ENCODE data around the gene OTOF. TPM values are rescaled to one million over a fixed set of nuclear protein-coding genes. Genes with fewer than 3 reads are reported as not detected.

Gene OTOF
- total and polyA plus RNA-seq, 2 of the 4 experiments (the other 2 are of a cell fraction), result 0.03 TPM; not detected in 1

- H3K9me1 ChIP-seq (ENCODE audit: insufficient read depth, low read length), result no peaks in the 10 kb centered on the region
- H3K9me3 ChIP-seq (ENCODE audit: control insufficient read depth, insufficient read depth, low read length), result no peaks in the 10 kb centered on the region
- H3K18ac ChIP-seq (ENCODE audit: low read depth, low read length), result no peak overlapping the region
- H4K20me1 ChIP-seq (ENCODE audit: insufficient read depth, low read length), result no peaks in the 10 kb centered on the region
- no peak overlapping the region for H2AFZ ChIP-seq (replicated peaks; ENCODE audit: low read length, poor library complexity)
- no peak overlapping the region for H3K4me2 ChIP-seq (ENCODE audit: low read depth, low read length)
- no peak overlapping the region for H2BK120ac ChIP-seq (ENCODE audit: low read depth, low read length)
- H3K27me3 ChIP-seq (ENCODE audit: control insufficient read depth, insufficient read depth, low read length), result peaks cover 17% of the 10 kb centered on the region
- TF ChIP-seq MAFK (IDR thresholded peaks at IDR 0.05; ENCODE audit: low read depth, low read length) (no peak), RCOR1 (IDR thresholded peaks at IDR 0.05; ENCODE audit: insufficient replicate concordance, low read length) (no peak), CHD1 (IDR thresholded peaks at IDR 0.05; ENCODE audit: low read depth, low read length) (no peak), MXI1 (IDR thresholded peaks at IDR 0.05; ENCODE audit: borderline replicate concordance, low read depth, low read length) (no peak), FOS (IDR thresholded peaks at IDR 0.05; ENCODE audit: low read depth, low read length) (no peak), POLR2A (IDR thresholded peaks at IDR 0.05; ENCODE audit: low read depth, low read length) (no peak), SMC3 (IDR thresholded peaks at IDR 0.05; ENCODE audit: low read depth, low read length) (no peak), NFE2L2 (IDR thresholded peaks at IDR 0.05; ENCODE audit: low read depth, low read length) (no peak), CEBPB (IDR thresholded peaks at IDR 0.05; ENCODE audit: low read depth, low read length) (no peak), MAZ (IDR thresholded peaks at IDR 0.05; ENCODE audit: borderline replicate concordance, low read depth, low read length) (no peak), RFX5 (IDR thresholded peaks at IDR 0.05; ENCODE audit: low read depth, low read length) (no peak), RAD21 (IDR thresholded peaks at IDR 0.05; ENCODE audit: low read length) (no peak), USF2 (IDR thresholded peaks at IDR 0.05; ENCODE audit: low read depth, low read length) (no peak), ELK1 (IDR thresholded peaks at IDR 0.05; ENCODE audit: borderline replicate concordance, low read depth, low read length) (no peak)
- ChIA-PET POLR2A (ENCODE audit: unreplicated experiment) (no interaction called here), CTCF (interaction anchor here (0.6 kb wide), 1 partner anchor 372 kb away, joined by 3 read pairs; no protein-coding TSS in a partner anchor)
- no peak overlapping the region for H3K23ac ChIP-seq (ENCODE audit: low read depth, low read length)
- no peak overlapping the region for H2BK5ac ChIP-seq (ENCODE audit: low read depth, low read length, poor library complexity, severe bottlenecking)
- WGBS, 2 experiments (ENCODE audit: extremely low coverage in 2 of 2, insufficient read length in 1 of 2), result no CpG with 5 or more reads among the region's 2 CpGs
- H3K14ac ChIP-seq (replicated peaks; ENCODE audit: low read depth, low read length), result no peak overlapping the region
- no TSS peak for BruUV-seq (replicated peaks)
- no peak overlapping the region for H4K8ac ChIP-seq (ENCODE audit: low read depth in 2 of 2, low read length in 2 of 2)
- intact Hi-C loops (cut with micrococcal nuclease) (no loop called here), dilution Hi-C loops (cut with HindIII; ENCODE audit: low sequenced_read_pairs, unreplicated experiment) (no loop called here), in situ Hi-C loops (cut with MboI; ENCODE audit: low sequenced_read_pairs) (no loop called here)
- H3K4ac ChIP-seq (ENCODE audit: low read depth, low read length), result no peak overlapping the region
- ATAC-seq (ENCODE audit: low read depth) (no peak), DNase-seq (no peak)
- H4K5ac ChIP-seq (ENCODE audit: low read depth, low read length), result no peak overlapping the region
- no peak overlapping the region for H3K4me3 ChIP-seq (ENCODE audit: insufficient read depth, low read depth, low read length)
- no peaks in the 10 kb centered on the region for H3K79me1 ChIP-seq (ENCODE audit: low read depth in 1 of 2, low read length in 2 of 2)
- H2AK5ac ChIP-seq (ENCODE audit: low read depth, low read length), result no peak overlapping the region
- H3K9ac ChIP-seq (ENCODE audit: low read depth, low read length), result no peak overlapping the region
- no peak overlapping the region for H4K91ac ChIP-seq (ENCODE audit: insufficient read depth, low read depth, low read length)
- H3K36me3 ChIP-seq (ENCODE audit: control insufficient read depth, insufficient read depth, low read length), result no peaks in the 10 kb centered on the region
- H2BK15ac ChIP-seq (ENCODE audit: low read depth, low read length), result no peak overlapping the region
- H3K27ac ChIP-seq (ENCODE audit: insufficient read depth, low read length), result no peak overlapping the region
- H2BK20ac ChIP-seq (ENCODE audit: low read depth, low read length), result no peak overlapping the region
- H3K56ac ChIP-seq (ENCODE audit: extremely low read depth, insufficient read depth, low read length), result no peak overlapping the region
- H2AK9ac ChIP-seq (replicated peaks; ENCODE audit: low read depth, low read length, poor library complexity), result no peak overlapping the region
- H3K4me1 ChIP-seq (ENCODE audit: control insufficient read depth, insufficient read depth, low read length), result no peaks in the 10 kb centered on the region
Observed at GRCh38 chr2:26432859-26433258, 45.1 kb downstream of the OTOF start.
